ENCODE results near the gene PRSS36.

PRSS36 gene

DNA sequence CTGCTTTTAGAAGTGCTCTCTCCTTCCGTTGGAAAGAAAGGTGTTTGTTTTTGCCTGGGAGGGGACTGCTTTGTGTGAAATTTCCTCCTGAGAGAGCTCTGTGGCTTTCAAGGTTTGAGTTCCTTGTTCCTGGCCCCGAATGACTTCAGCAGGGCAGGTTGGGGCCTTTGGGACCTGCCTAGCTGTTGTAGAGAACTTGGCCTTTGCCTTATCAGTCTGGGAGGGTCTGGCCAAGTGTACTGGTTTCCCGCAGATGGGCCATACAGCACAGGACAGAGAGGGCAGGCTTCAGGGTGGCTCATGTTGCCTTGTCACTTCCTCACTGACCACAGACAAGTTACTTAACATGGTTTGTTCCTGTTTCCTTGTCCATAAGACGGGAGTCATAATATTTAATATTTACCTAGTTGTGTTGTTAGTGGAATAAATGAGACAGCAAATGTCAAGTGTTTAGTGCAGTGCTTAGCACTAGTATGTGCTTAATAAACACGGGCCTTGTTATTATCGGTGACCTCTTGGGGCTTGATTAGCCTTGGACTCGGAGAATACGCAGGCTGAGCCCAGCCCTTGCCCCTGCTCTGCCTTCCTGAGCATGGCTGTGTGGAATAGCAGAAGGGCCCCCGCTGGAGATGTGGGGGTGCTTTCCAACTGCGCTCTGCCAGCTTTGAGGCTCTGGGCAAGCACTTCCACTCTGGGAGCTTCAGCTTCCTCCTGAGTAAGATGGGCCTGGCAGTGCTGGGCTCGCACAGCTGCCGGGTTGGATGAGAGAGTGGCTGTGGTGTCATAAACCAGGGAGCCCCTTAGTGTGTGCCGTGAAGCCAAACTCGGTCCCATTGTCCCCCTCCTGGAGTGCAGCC is 20.9 kb downstream of the PRSS36 start:
- TF ChIP-seq SPI1 (IDR thresholded peaks at IDR 0.05; ENCODE audit: borderline replicate concordance, low read depth) = peak; percentile 87
- TF ChIP-seq, protein P1, sequence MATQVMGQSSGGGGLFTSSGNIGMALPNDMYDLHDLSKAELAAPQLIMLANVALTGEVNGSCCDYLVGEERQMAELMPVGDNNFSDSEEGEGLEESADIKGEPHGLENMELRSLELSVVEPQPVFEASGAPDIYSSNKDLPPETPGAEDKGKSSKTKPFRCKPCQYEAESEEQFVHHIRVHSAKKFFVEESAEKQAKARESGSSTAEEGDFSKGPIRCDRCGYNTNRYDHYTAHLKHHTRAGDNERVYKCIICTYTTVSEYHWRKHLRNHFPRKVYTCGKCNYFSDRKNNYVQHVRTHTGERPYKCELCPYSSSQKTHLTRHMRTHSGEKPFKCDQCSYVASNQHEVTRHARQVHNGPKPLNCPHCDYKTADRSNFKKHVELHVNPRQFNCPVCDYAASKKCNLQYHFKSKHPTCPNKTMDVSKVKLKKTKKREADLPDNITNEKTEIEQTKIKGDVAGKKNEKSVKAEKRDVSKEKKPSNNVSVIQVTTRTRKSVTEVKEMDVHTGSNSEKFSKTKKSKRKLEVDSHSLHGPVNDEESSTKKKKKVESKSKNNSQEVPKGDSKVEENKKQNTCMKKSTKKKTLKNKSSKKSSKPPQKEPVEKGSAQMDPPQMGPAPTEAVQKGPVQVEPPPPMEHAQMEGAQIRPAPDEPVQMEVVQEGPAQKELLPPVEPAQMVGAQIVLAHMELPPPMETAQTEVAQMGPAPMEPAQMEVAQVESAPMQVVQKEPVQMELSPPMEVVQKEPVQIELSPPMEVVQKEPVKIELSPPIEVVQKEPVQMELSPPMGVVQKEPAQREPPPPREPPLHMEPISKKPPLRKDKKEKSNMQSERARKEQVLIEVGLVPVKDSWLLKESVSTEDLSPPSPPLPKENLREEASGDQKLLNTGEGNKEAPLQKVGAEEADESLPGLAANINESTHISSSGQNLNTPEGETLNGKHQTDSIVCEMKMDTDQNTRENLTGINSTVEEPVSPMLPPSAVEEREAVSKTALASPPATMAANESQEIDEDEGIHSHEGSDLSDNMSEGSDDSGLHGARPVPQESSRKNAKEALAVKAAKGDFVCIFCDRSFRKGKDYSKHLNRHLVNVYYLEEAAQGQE (IDR thresholded peaks at IDR 0.05; ENCODE audit: insufficient replicate concordance, low read depth) = no peak
- TF ChIP-seq GABPA (IDR thresholded peaks at IDR 0.05; ENCODE audit: low read depth) = peak; percentile 51; the same call in 1 of the 2 replicates
- TF ChIP-seq POLR2AphosphoS5 (IDR thresholded peaks at IDR 0.05; ENCODE audit: low read depth) = peak; percentile 87
- TF ChIP-seq, protein P2, sequence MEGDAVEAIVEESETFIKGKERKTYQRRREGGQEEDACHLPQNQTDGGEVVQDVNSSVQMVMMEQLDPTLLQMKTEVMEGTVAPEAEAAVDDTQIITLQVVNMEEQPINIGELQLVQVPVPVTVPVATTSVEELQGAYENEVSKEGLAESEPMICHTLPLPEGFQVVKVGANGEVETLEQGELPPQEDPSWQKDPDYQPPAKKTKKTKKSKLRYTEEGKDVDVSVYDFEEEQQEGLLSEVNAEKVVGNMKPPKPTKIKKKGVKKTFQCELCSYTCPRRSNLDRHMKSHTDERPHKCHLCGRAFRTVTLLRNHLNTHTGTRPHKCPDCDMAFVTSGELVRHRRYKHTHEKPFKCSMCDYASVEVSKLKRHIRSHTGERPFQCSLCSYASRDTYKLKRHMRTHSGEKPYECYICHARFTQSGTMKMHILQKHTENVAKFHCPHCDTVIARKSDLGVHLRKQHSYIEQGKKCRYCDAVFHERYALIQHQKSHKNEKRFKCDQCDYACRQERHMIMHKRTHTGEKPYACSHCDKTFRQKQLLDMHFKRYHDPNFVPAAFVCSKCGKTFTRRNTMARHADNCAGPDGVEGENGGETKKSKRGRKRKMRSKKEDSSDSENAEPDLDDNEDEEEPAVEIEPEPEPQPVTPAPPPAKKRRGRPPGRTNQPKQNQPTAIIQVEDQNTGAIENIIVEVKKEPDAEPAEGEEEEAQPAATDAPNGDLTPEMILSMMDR (IDR thresholded peaks at IDR 0.05; ENCODE audit: insufficient read depth, low read length) = no peak
- Histone ChIP-seq H3K27me3 (ENCODE audit: insufficient read depth, poor library complexity, severe bottlenecking) (no peaks in the 10 kb centered on the region), H3K4me3 (replicated peaks; ENCODE audit: insufficient read depth, low read length) (no peak overlapping the region), H3K27ac (replicated peaks) (peak overlapping the region; percentile 95)
- DNase-seq (ENCODE audit: low read depth in 1 of 2, low spot score in 1 of 2) = peak; percentile 96 to 99

DNA sequence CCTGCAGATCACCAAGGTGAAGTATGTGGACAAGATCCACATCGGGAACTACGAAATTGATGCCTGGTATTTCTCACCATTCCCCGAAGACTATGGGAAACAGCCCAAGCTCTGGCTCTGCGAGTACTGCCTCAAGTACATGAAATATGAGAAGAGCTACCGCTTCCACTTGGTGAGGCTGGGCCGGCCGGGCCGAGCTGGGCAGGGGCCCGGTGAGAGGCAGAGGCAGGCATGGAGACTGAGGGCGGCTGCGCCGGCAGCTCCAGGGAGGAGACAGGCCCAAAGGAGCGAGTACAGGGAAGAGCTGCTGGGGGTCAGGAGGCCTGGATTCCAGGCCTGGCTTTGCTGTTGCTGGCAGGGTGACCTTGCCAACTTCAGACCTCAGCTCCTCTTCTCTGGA is 22.7 kb downstream of the PRSS36 start:
- no peak for DNase-seq (ENCODE audit: low read depth in 1 of 2, low spot score in 1 of 2)
- peak overlapping the region; percentile 95 for H3K27ac ChIP-seq (replicated peaks)
- H3K4me3 ChIP-seq (replicated peaks; ENCODE audit: insufficient read depth, low read length) = no peak overlapping the region
- TF ChIP-seq, protein P1 (IDR thresholded peaks at IDR 0.05; ENCODE audit: insufficient replicate concordance, low read depth) = no peak
- TF ChIP-seq, protein P2 (IDR thresholded peaks at IDR 0.05; ENCODE audit: insufficient read depth, low read length) = no peak
- no peak for TF ChIP-seq GABPA (IDR thresholded peaks at IDR 0.05; ENCODE audit: low read depth)
- no peak for TF ChIP-seq SPI1 (IDR thresholded peaks at IDR 0.05; ENCODE audit: borderline replicate concordance, low read depth)
- no peak for TF ChIP-seq POLR2AphosphoS5 (IDR thresholded peaks at IDR 0.05; ENCODE audit: low read depth)
- no peaks in the 10 kb centered on the region for H3K27me3 ChIP-seq (ENCODE audit: insufficient read depth, poor library complexity, severe bottlenecking)

DNA sequence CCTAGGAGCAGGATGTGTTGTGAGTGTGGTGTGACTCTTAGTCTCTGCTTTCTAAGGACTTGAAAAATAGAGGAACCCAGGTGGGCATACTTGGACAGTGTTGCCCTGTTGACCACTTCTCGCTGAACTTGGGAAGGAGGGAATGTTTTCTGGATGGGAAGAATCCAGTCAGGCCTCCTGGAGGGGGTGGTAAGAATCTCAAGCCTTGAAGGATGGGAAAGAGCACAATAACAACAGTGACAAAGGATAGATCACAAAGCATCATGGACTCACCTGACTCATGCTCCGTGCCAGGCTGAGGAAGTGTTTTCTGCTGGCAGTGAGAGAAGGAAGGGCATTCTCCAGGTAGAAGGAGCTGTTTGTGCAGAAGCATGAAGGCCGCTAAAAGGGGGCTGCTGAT is 24.0 kb downstream of the PRSS36 start:
- Histone ChIP-seq H3K27me3 (ENCODE audit: insufficient read depth, poor library complexity, severe bottlenecking) (no peaks in the 10 kb centered on the region), H3K27ac (replicated peaks) (peak overlapping the region; percentile 24), H3K4me3 (replicated peaks; ENCODE audit: insufficient read depth, low read length) (no peak overlapping the region)
- TF ChIP-seq POLR2AphosphoS5 (IDR thresholded peaks at IDR 0.05; ENCODE audit: low read depth) (no peak), SPI1 (IDR thresholded peaks at IDR 0.05; ENCODE audit: borderline replicate concordance, low read depth) (peak; percentile 11; the same call in 1 of the 2 replicates), GABPA (IDR thresholded peaks at IDR 0.05; ENCODE audit: low read depth) (no peak)
- TF ChIP-seq, protein P2 (IDR thresholded peaks at IDR 0.05; ENCODE audit: insufficient read depth, low read length) = no peak
- TF ChIP-seq, protein P1 (IDR thresholded peaks at IDR 0.05; ENCODE audit: insufficient replicate concordance, low read depth) = no peak
- DNase-seq (ENCODE audit: low read depth in 1 of 2, low spot score in 1 of 2) = no peak

Measured in HL-60 (cell line).